HEK293 (cell line): ENCODE measurements around the gene TSEN54.
A peak's percentile ranks its signal among the peaks of the same experiment; 100 is the strongest.

Experiments used
- CTCF ChIA-PET: fragments of 350-600 bp; formaldehyde crosslinking; extraction: SDS; loops from one replicate; lab custom pipeline; 2021; ENCODE audit warnings: antibody characterized with exemption; lab: Yijun Ruan, JAX
- POLR2A ChIA-PET: fragments of 300-600 bp; formaldehyde crosslinking; extraction: SDS; loops from one replicate; lab custom pipeline; 2020; ENCODE audit warnings: antibody characterized with exemption, inconsistent platforms; lab: Yijun Ruan, JAX
- H3K27ac ChIP-seq: fragments of 200-500 bp; sonication (Bioruptor generic); 2 replicates; pipeline ENCODE4 v1.5.1; 2014; ENCODE audit warnings: low read depth, low read length, control low read depth, inconsistent platforms; ENCODE audit errors: extremely low read depth
- H3K36me3 ChIP-seq, 2 experiments: fragments of 200-500 bp in 1 of 2; sonication (Bioruptor generic) in 1 of 2; 1 replicate in 1 of 2; 2 replicates in 1 of 2; pipeline ENCODE4 v1.5.1; 2014 to 2017; ENCODE audit warnings: inconsistent platforms in 2 of 2, low read length in 2 of 2; ENCODE audit not compliant: control insufficient read depth in 2 of 2, insufficient read depth in 1 of 2
- H3K4me1 ChIP-seq: fragments of 200-500 bp; sonication (Bioruptor generic); 2 replicates; pipeline ENCODE4 v1.5.1; 2014; ENCODE audit warnings: mild to moderate bottlenecking, low read length, inconsistent platforms; ENCODE audit not compliant: control insufficient read depth, insufficient read depth
- H3K4me3 ChIP-seq: 2 replicates; pipeline ENCODE4 v1.5.1; 2011; ENCODE audit warnings: low read depth, mild to moderate bottlenecking, control low read depth, low read length, moderate library complexity
- H3K9me3 ChIP-seq: fragments of 200-500 bp; sonication (Bioruptor generic); 2 replicates; pipeline ENCODE4 v1.5.1; 2014; ENCODE audit warnings: low read depth, low read length, inconsistent platforms; ENCODE audit not compliant: control insufficient read depth, insufficient read depth
- EGR2 ChIP-seq: fragments of 450-650 bp; formaldehyde crosslinking; IDR thresholded peaks from 2 replicates; pipeline ENCODE4 v1.5.1; 2016; ENCODE audit warnings: low read depth, missing biosample characterization, missing genetic modification characterization
- GLIS2 ChIP-seq: fragments of 450-650 bp; formaldehyde crosslinking; IDR thresholded peaks from 2 replicates; pipeline ENCODE4 v1.5.1; 2016; ENCODE audit warnings: missing biosample characterization, missing genetic modification characterization
- PRDM10 ChIP-seq: fragments of 450-650 bp; formaldehyde crosslinking; IDR thresholded peaks from 2 replicates; pipeline ENCODE4 v1.5.1; 2016; ENCODE audit warnings: missing biosample characterization, missing genetic modification characterization
- TSHZ1 ChIP-seq: fragments of 450-650 bp; formaldehyde crosslinking; IDR thresholded peaks from 2 replicates; pipeline ENCODE4 v1.5.1; 2016; ENCODE audit warnings: missing biosample characterization, missing genetic modification characterization, borderline replicate concordance
- ZBTB10 ChIP-seq: fragments of 450-650 bp; formaldehyde crosslinking; IDR thresholded peaks from 2 replicates; pipeline ENCODE4 v1.5.1; 2016; ENCODE audit warnings: missing biosample characterization, missing genetic modification characterization
- ZFHX2 ChIP-seq: fragments of 450-650 bp; formaldehyde crosslinking; conservative IDR thresholded peaks from 2 replicates; pipeline ENCODE4 v1.5.1; 2016; ENCODE audit warnings: missing biosample characterization, missing genetic modification characterization
- ZFP37 ChIP-seq: fragments of 450-650 bp; formaldehyde crosslinking; IDR thresholded peaks from 2 replicates; pipeline ENCODE4 v1.5.1; 2016; ENCODE audit warnings: missing biosample characterization, missing genetic modification characterization
- ZNF214 ChIP-seq: fragments of 450-650 bp; formaldehyde crosslinking; IDR thresholded peaks from 2 replicates; pipeline ENCODE4 v1.5.1; 2017; ENCODE audit warnings: missing biosample characterization, mild to moderate bottlenecking, missing genetic modification characterization, borderline replicate concordance
- ZNF266 ChIP-seq: fragments of 450-650 bp; formaldehyde crosslinking; IDR thresholded peaks from 2 replicates; pipeline ENCODE4 v1.5.1; 2016; ENCODE audit warnings: missing biosample characterization, missing genetic modification characterization, low read depth
- ZNF37A ChIP-seq: fragments of 450-650 bp; IDR thresholded peaks from 2 replicates; pipeline ENCODE4 v1.5.1; 2018; ENCODE audit warnings: missing biosample characterization, missing genetic modification characterization
- ZNF433 ChIP-seq: fragments of 450-650 bp; formaldehyde crosslinking; IDR thresholded peaks from 2 replicates; pipeline ENCODE4 v1.5.1; 2016; ENCODE audit warnings: missing biosample characterization, missing genetic modification characterization, low read depth
- ZNF521 ChIP-seq: fragments of 450-650 bp; formaldehyde crosslinking; IDR thresholded peaks from 2 replicates; pipeline ENCODE4 v1.5.1; 2017; ENCODE audit warnings: missing biosample characterization, mild to moderate bottlenecking, missing genetic modification characterization
- ZNF530 ChIP-seq: fragments of 450-650 bp; formaldehyde crosslinking; IDR thresholded peaks from 2 replicates; pipeline ENCODE4 v1.5.1; 2016; ENCODE audit warnings: low read depth, missing biosample characterization, missing genetic modification characterization
- ZNF600 ChIP-seq: fragments of 450-650 bp; formaldehyde crosslinking; IDR thresholded peaks from 2 replicates; pipeline ENCODE4 v1.5.1; 2016; ENCODE audit warnings: missing biosample characterization, missing genetic modification characterization
- ZNF670 ChIP-seq: fragments of 450-650 bp; formaldehyde crosslinking; IDR thresholded peaks from 2 replicates; pipeline ENCODE4 v1.5.1; 2016; ENCODE audit warnings: missing biosample characterization, missing genetic modification characterization, low read depth
- ZNF677 ChIP-seq: fragments of 450-650 bp; IDR thresholded peaks from 2 replicates; pipeline ENCODE4 v1.5.0; 2018; ENCODE audit warnings: missing biosample characterization, mild to moderate bottlenecking, missing genetic modification characterization, moderate library complexity
- ZNF701 ChIP-seq: fragments of 450-650 bp; formaldehyde crosslinking; IDR thresholded peaks from 2 replicates; pipeline ENCODE4 v1.5.1; 2016; ENCODE audit warnings: missing biosample characterization, missing genetic modification characterization
- ZNF830 ChIP-seq: fragments of 450-650 bp; IDR thresholded peaks from 2 replicates; pipeline ENCODE4 v1.5.0; 2018; ENCODE audit warnings: missing biosample characterization, missing genetic modification characterization, low read depth, mild to moderate bottlenecking, moderate library complexity
- ZSCAN4 ChIP-seq: fragments of 450-650 bp; formaldehyde crosslinking; IDR thresholded peaks from 2 replicates; pipeline ENCODE4 v1.5.1; 2017; ENCODE audit warnings: missing biosample characterization, missing genetic modification characterization
- TF ChIP-seq, protein P1 (sequence below): fragments of 450-650 bp; formaldehyde crosslinking; IDR thresholded peaks from 2 replicates; pipeline ENCODE4 v1.5.1; 2016; ENCODE audit warnings: missing biosample characterization, missing genetic modification characterization

TSEN54 gene

DNA sequence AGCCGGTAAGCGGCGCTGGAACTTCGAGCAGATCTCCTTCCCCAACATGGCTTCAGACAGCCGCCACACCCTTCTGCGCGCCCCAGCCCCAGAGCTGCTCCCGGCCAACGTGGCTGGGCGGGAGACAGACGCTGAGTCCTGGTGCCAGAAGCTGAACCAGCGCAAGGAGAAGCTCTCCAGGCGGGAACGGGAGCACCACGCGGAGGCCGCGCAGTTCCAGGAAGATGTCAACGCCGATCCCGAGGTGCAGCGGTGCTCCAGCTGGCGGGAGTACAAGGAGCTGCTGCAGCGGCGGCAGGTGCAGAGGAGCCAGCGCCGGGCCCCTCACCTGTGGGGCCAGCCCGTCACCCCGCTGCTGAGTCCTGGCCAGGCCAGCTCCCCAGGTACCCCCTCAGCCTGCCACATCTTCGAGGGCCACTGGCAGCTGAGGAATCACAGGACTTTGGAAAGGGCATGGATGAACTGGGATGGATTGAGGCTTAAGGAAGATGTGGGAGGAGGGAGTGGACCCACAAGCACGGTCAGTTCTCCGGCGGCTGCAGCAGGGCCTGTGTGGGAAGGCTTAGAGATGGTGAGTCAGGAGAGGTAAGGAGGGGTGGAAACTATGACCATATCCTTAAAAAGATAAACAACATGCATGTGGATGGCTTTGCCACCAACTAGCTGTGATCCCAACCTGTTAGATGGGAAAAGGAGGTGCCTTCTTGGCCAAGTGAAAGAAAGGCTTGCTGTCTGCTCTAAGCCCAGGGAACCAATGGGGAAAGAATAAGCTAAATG is 5.8 kb downstream of the TSEN54 start:
- H3K4me3 ChIP-seq: no peak overlapping the region
- H3K36me3 ChIP-seq: peaks cover 13 to 59% of the 10 kb centered on the region in 2 experiments; a peak in 2 of 3 replicates
- H3K9me3 ChIP-seq: no peaks in the 10 kb centered on the region
- ChIA-PET POLR2A (interaction anchor here (0.6 kb wide), 1 partner anchor 201 kb away, joined by 3 read pairs; no protein-coding TSS in a partner anchor), CTCF (interaction anchor here (0.5 to 1.6 kb wide), 7 partner anchors 8 to 1238 kb away, joined by 3 to 8 read pairs (median 3); partner anchors contain the start of gene SMIM5)
- peaks cover 5% of the 10 kb centered on the region for H3K4me1 ChIP-seq
- no peak for TF ChIP-seq ZNF266 (tag by site-specific recombination)
- no peak for TF ChIP-seq PRDM10
- no peak for TF ChIP-seq ZNF830 (tag by site-specific recombination)
- no peak for TF ChIP-seq ZNF433 (tag by site-specific recombination)
- TF ChIP-seq ZNF37A (tag by site-specific recombination): no peak
- TF ChIP-seq TSHZ1 (tag by site-specific recombination): no peak
- TF ChIP-seq ZNF214: no peak
- peak; percentile 33; the same call in 1 of the 2 replicates for TF ChIP-seq ZFHX2 (tag by site-specific recombination)
- no peak for TF ChIP-seq ZNF530 (tag by site-specific recombination)
- no peak for TF ChIP-seq ZNF521 (tag by site-specific recombination)
- TF ChIP-seq, protein P1, sequence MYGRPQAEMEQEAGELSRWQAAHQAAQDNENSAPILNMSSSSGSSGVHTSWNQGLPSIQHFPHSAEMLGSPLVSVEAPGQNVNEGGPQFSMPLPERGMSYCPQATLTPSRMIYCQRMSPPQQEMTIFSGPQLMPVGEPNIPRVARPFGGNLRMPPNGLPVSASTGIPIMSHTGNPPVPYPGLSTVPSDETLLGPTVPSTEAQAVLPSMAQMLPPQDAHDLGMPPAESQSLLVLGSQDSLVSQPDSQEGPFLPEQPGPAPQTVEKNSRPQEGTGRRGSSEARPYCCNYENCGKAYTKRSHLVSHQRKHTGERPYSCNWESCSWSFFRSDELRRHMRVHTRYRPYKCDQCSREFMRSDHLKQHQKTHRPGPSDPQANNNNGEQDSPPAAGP: peak; percentile 57; the same call in 1 of the 2 replicates
- TF ChIP-seq ZNF600 (tag by site-specific recombination): no peak
- no peak for TF ChIP-seq GLIS2 (tag by site-specific recombination)
- TF ChIP-seq ZNF670 (tag by site-specific recombination): no peak
- TF ChIP-seq ZNF701: no peak
- no peak for TF ChIP-seq ZBTB10 (tag by site-specific recombination)
- TF ChIP-seq ZSCAN4 (tag by site-specific recombination): no peak
- TF ChIP-seq EGR2 (tag by site-specific recombination): peak; percentile 58; the same call in 1 of the 2 replicates
- no peak for TF ChIP-seq ZNF677 (tag by site-specific recombination)
- TF ChIP-seq ZFP37 (tag by site-specific recombination): no peak
- H3K27ac ChIP-seq: no peak overlapping the region
